Measurements from ENCODE around the gene F8A1. TPM values are rescaled to one million over a fixed set of nuclear protein-coding genes. Genes with fewer than 3 reads are reported as not detected.
"Not testable (repeated sequence)": the region's sequence is repeated elsewhere in the genome, so short reads cannot be mapped to it uniquely, and the experiment has no call there.

F8A1 gene
- 10 to 100 TPM; 13.9 to 17.0 TPM for polyA plus RNA-seq

DNA sequence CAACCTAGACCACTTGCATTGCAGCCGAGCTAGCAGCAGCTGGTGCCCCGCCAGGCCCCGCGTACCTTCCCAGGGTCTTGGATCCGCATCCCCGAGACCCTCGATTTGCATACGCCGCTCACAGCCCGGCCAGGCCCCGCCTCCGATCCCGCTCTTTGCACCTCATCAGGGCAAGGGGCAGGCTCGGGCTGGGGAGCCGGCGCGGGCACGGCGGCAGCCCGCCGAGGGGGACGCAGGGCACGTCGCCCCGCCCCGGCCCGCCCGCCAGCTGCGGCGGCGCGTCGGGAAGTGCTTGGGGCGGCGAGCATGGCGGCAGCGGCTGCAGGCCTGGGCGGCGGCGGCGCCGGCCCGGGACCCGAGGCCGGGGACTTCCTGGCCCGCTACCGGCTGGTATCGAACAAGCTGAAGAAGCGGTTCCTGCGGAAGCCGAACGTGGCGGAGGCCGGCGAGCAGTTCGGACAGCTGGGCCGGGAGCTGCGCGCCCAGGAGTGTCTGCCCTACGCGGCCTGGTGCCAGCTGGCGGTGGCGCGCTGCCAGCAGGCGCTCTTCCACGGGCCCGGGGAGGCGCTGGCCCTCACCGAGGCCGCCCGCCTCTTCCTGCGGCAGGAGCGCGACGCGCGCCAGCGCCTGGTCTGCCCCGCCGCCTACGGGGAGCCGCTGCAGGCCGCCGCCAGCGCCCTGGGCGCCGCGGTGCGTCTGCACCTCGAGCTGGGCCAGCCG lies at the start of gene F8A1:
Gene F8A1 (plus strand): TSS at position 287 of the 720 bp plus-strand sequence. CDS start 20 bp downstream, at position 307.
- H3K4me1 ChIP-seq (ENCODE audit: control insufficient read depth in 2 of 2, insufficient read depth in 2 of 2, low read length in 1 of 2); H3K9me3 ChIP-seq (ENCODE audit: control insufficient read depth in 2 of 2, insufficient read depth in 1 of 2, low read depth in 1 of 2, low read length in 1 of 2); H3K4me3 ChIP-seq (ENCODE audit: low read depth in 1 of 2, low read length in 2 of 2); H3K36me3 ChIP-seq (ENCODE audit: control insufficient read depth in 2 of 2, insufficient read depth in 2 of 2, low read length in 1 of 2); H3K27me3 ChIP-seq (ENCODE audit: control insufficient read depth in 1 of 2, insufficient read depth in 2 of 2, low read length in 2 of 2): not testable (repeated sequence)
- peak within 1 kb of the TSS in 1 of 2 donors; percentile 1 for H3K27ac ChIP-seq (ENCODE audit: low read depth in 2 of 2, low read length in 1 of 2)
- WGBS, 2 donors: 0% methylated on average over 5 to 16 of the region's 91 CpGs

DNA sequence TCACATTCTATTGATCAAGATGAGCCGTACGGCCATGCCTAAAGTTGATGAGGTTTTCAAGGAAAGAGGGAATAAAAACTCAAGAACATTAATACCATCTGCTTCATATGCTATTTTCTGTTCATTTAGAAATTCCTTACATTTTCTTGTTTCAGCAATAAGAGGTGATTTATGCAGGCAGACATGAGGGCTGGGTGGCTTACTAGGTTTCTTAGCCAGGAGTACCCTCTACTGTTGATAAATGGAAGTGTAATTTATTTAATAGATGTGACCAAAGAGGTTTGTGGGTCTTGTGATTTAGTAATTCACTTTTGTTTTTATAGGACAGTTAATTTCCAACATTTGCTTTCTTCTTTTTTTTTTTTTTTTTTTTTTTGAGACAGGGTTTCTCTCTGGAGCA lies 45.3 kb upstream of the F8A1 start:
- no peak overlapping the region for H3K27ac ChIP-seq (ENCODE audit: low read depth in 2 of 2, low read length in 1 of 2)
- H3K36me3 ChIP-seq (ENCODE audit: control insufficient read depth in 2 of 2, insufficient read depth in 2 of 2, low read length in 1 of 2): no peaks in the 10 kb centered on the region
- no peak overlapping the region for H3K4me3 ChIP-seq (ENCODE audit: low read depth in 1 of 2, low read length in 2 of 2)
- no peaks in the 10 kb centered on the region for H3K27me3 ChIP-seq (ENCODE audit: control insufficient read depth in 1 of 2, insufficient read depth in 2 of 2, low read length in 2 of 2)
- no peaks in the 10 kb centered on the region for H3K4me1 ChIP-seq (ENCODE audit: control insufficient read depth in 2 of 2, insufficient read depth in 2 of 2, low read length in 1 of 2)
- WGBS, 2 donors: 87 to 88% methylated on average over 2 of the region's 2 CpGs
- no peaks in the 10 kb centered on the region for H3K9me3 ChIP-seq (ENCODE audit: control insufficient read depth in 2 of 2, insufficient read depth in 1 of 2, low read depth in 1 of 2, low read length in 1 of 2)

DNA sequence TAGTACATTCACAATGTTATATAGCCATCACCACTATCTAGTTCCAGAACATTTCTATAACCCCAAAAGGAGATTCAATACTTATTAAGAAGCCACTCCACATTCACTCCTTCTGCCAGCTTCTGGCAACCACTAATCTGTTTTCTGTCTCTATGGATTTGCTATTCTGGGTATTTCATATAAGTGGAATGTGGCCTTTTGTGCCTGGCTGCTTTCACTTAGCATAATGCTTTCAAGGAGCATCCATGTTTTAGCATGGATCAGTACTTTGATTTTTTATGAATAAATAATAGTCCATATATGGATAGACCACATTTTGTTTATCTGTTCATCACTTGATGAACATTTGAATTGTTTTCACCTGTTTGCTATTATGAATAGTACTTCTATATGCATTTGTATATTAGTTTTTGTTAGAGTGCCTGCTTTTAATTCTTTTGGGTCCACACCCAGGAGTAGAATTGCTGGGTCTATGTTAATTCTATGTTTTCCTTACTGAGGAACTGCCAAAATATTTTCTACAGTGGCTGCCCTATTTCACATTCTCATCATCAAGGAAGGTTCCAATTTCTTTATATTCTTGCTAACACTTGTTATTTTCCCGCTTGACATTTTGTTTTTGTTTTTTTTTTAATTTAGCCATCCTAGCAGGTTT lies 35.1 kb upstream of the F8A1 start:
- H3K27ac ChIP-seq (ENCODE audit: low read depth in 2 of 2, low read length in 1 of 2): no peak overlapping the region
- no peak overlapping the region for H3K4me3 ChIP-seq (ENCODE audit: low read depth in 1 of 2, low read length in 2 of 2)
- WGBS, 2 donors: 71 to 91% methylated on average over 1 of the region's 1 CpG
- no peaks in the 10 kb centered on the region for H3K27me3 ChIP-seq (ENCODE audit: control insufficient read depth in 1 of 2, insufficient read depth in 2 of 2, low read length in 2 of 2)
- no peaks in the 10 kb centered on the region for H3K36me3 ChIP-seq (ENCODE audit: control insufficient read depth in 2 of 2, insufficient read depth in 2 of 2, low read length in 1 of 2)
- H3K4me1 ChIP-seq (ENCODE audit: control insufficient read depth in 2 of 2, insufficient read depth in 2 of 2, low read length in 1 of 2): no peaks in the 10 kb centered on the region
- H3K9me3 ChIP-seq (ENCODE audit: control insufficient read depth in 2 of 2, insufficient read depth in 1 of 2, low read depth in 1 of 2, low read length in 1 of 2): no peaks in the 10 kb centered on the region

DNA sequence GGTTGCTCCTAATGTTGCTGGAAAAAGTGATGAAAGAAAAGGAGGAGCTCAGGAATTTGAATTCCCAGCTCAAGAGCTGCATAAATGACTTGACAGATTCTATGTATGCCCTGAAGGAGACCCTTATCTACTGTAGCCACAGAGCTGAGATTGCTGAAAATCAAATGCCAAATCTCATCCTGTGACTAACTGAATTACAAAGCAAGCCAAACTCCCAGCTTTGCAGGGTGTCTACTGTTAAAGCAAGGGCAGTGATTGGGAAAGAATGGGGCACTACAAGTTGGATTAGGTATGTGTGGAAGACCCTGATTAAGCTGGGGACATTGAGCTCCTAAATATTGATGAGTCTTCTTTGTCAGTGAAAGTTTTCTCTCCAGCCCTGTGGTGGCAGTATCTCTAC lies 30.9 kb upstream of the F8A1 start:
- Histone ChIP-seq H3K27ac (ENCODE audit: low read depth in 2 of 2, low read length in 1 of 2) (no peak overlapping the region), H3K27me3 (ENCODE audit: control insufficient read depth in 1 of 2, insufficient read depth in 2 of 2, low read length in 2 of 2) (no peaks in the 10 kb centered on the region), H3K4me1 (ENCODE audit: control insufficient read depth in 2 of 2, insufficient read depth in 2 of 2, low read length in 1 of 2) (no peaks in the 10 kb centered on the region), H3K9me3 (ENCODE audit: control insufficient read depth in 2 of 2, insufficient read depth in 1 of 2, low read depth in 1 of 2, low read length in 1 of 2) (no peaks in the 10 kb centered on the region), H3K4me3 (ENCODE audit: low read depth in 1 of 2, low read length in 2 of 2) (no peak overlapping the region), H3K36me3 (ENCODE audit: control insufficient read depth in 2 of 2, insufficient read depth in 2 of 2, low read length in 1 of 2) (no peaks in the 10 kb centered on the region)

DNA sequence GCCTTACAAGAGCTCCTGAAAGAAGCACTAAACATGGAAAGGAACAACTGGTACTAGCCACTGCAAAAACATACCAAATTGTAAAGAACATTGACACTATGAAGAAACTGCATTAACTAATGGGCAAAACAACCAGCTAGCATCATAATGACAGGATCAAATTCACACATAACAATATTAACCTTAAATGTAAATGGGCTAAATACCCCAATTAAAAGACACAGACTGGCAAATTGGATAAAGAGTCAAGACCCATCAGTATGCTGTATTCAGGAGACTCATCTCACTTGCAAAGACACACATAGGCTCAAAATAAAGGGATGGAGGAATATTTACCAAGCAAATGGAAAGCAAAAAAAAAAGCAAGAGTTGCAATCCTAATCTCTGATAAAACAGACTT lies 17.6 kb upstream of the F8A1 start:
- not testable (repeated sequence) for H3K9me3 ChIP-seq (ENCODE audit: control insufficient read depth in 2 of 2, insufficient read depth in 1 of 2, low read depth in 1 of 2, low read length in 1 of 2); H3K27ac ChIP-seq (ENCODE audit: low read depth in 2 of 2, low read length in 1 of 2); H3K27me3 ChIP-seq (ENCODE audit: control insufficient read depth in 1 of 2, insufficient read depth in 2 of 2, low read length in 2 of 2)

DNA sequence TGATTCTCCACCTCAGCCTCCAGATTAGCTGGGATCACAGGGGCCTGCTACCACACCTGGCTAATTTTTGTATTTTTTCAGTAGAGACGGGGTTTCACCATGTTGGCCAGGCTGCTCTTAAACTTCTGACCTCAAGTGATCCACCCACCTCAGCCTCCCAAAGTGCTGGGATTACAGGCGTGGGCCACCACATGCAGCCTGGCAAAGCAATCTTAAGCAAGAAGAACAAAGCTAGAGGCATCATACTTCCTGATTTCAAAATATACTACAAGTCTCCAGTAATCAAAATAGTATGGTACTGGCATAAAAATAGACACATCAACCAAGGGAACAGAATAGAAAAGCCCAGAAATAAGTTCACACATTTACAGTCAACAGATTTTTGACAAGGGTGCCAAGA lies 12.8 kb upstream of the F8A1 start:
- no peak overlapping the region for H3K27ac ChIP-seq (ENCODE audit: low read depth in 2 of 2, low read length in 1 of 2)
- H3K4me1 ChIP-seq (ENCODE audit: control insufficient read depth in 2 of 2, insufficient read depth in 2 of 2, low read length in 1 of 2): no peaks in the 10 kb centered on the region
- WGBS, 2 donors: 76 to 85% methylated on average over 2 of the region's 2 CpGs
- no peak overlapping the region for H3K4me3 ChIP-seq (ENCODE audit: low read depth in 1 of 2, low read length in 2 of 2)
- no peaks in the 10 kb centered on the region for H3K27me3 ChIP-seq (ENCODE audit: control insufficient read depth in 1 of 2, insufficient read depth in 2 of 2, low read length in 2 of 2)
- no peaks in the 10 kb centered on the region for H3K36me3 ChIP-seq (ENCODE audit: control insufficient read depth in 2 of 2, insufficient read depth in 2 of 2, low read length in 1 of 2)
- H3K9me3 ChIP-seq (ENCODE audit: control insufficient read depth in 2 of 2, insufficient read depth in 1 of 2, low read depth in 1 of 2, low read length in 1 of 2): no peaks in the 10 kb centered on the region

More for the DNA sequence above, 17.6 kb upstream of the F8A1 start:
- H3K4me3 ChIP-seq (ENCODE audit: low read depth in 1 of 2, low read length in 2 of 2); H3K36me3 ChIP-seq (ENCODE audit: control insufficient read depth in 2 of 2, insufficient read depth in 2 of 2, low read length in 1 of 2); H3K4me1 ChIP-seq (ENCODE audit: control insufficient read depth in 2 of 2, insufficient read depth in 2 of 2, low read length in 1 of 2): not testable (repeated sequence)

DNA sequence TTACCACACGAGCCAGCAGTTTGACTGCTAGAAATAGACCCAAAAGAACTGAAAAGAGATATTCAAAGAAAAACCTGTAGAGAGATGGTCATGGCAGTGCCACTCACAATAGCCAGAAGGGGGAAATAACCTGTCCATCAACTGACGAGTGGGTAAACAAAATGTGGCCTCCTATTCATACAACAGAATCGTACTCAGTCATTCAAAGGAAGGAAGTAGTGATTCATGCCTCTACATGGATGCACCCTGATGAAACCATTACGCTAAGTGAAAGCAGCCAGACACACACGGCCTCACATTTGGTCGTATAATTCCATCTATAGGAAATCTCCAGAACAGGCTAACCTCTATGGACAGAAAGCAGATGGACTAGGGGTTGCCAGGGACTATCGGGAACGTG lies 2.1 kb upstream of the F8A1 start:
- not testable (repeated sequence) for H3K27me3 ChIP-seq (ENCODE audit: control insufficient read depth in 1 of 2, insufficient read depth in 2 of 2, low read length in 2 of 2); H3K36me3 ChIP-seq (ENCODE audit: control insufficient read depth in 2 of 2, insufficient read depth in 2 of 2, low read length in 1 of 2); H3K4me1 ChIP-seq (ENCODE audit: control insufficient read depth in 2 of 2, insufficient read depth in 2 of 2, low read length in 1 of 2); H3K9me3 ChIP-seq (ENCODE audit: control insufficient read depth in 2 of 2, insufficient read depth in 1 of 2, low read depth in 1 of 2, low read length in 1 of 2); H3K4me3 ChIP-seq (ENCODE audit: low read depth in 1 of 2, low read length in 2 of 2); H3K27ac ChIP-seq (ENCODE audit: low read depth in 2 of 2, low read length in 1 of 2)
- WGBS, 2 donors: no CpG with 5 or more reads among the region's 8 CpGs

DNA sequence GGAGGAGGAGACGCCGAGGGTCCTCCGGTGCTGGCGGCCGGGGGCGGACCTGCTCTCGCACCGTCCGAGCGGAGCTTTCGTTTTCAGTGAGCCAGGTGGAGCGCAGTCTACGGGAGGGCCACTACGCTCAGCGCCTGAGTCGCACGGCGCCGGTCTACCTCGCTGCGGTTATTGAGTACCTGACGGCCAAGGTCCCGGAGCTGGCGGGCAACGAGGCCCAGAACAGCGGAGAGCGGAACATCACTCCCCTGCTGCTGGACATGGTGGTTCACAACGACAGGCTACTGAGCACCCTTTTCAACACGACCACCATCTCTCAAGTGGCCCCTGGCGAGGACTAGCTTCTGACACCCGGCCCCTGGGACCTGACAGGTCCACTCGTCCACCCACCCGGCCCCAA lies 1.1 kb upstream of the F8A1 start:
- not testable (repeated sequence) for H3K36me3 ChIP-seq (ENCODE audit: control insufficient read depth in 2 of 2, insufficient read depth in 2 of 2, low read length in 1 of 2); H3K27me3 ChIP-seq (ENCODE audit: control insufficient read depth in 1 of 2, insufficient read depth in 2 of 2, low read length in 2 of 2); H3K27ac ChIP-seq (ENCODE audit: low read depth in 2 of 2, low read length in 1 of 2); H3K4me3 ChIP-seq (ENCODE audit: low read depth in 1 of 2, low read length in 2 of 2); H3K4me1 ChIP-seq (ENCODE audit: control insufficient read depth in 2 of 2, insufficient read depth in 2 of 2, low read length in 1 of 2); H3K9me3 ChIP-seq (ENCODE audit: control insufficient read depth in 2 of 2, insufficient read depth in 1 of 2, low read depth in 1 of 2, low read length in 1 of 2)
- WGBS, 2 donors: 97 to 98% methylated on average over 7 to 13 of the region's 33 CpGs

DNA sequence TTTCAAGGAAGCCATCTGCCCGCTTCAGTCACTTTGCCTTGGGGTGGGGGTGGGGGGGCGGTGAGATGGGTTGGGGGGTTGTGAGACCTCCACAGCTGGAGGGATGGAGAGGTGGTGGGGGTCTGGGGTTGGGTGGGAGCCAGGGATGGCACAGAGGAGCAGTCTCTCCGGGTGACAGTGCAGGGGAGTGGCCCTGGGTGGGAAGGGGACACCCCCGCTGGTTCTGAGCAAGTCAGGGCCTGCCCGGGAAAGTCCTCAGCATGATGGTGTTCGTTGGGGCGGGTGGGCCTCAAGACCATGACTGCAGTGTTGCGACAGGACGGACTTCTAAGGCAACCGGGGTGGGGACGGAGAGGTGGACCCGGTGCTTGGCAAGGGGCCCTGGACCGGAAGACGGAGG lies 606 bp upstream of the F8A1 start:
- not testable (repeated sequence) for H3K9me3 ChIP-seq (ENCODE audit: control insufficient read depth in 2 of 2, insufficient read depth in 1 of 2, low read depth in 1 of 2, low read length in 1 of 2); H3K27ac ChIP-seq (ENCODE audit: low read depth in 2 of 2, low read length in 1 of 2)
- 27 to 73% methylated on average over 2 to 5 of the region's 14 CpGs for WGBS, 2 donors

DNA sequence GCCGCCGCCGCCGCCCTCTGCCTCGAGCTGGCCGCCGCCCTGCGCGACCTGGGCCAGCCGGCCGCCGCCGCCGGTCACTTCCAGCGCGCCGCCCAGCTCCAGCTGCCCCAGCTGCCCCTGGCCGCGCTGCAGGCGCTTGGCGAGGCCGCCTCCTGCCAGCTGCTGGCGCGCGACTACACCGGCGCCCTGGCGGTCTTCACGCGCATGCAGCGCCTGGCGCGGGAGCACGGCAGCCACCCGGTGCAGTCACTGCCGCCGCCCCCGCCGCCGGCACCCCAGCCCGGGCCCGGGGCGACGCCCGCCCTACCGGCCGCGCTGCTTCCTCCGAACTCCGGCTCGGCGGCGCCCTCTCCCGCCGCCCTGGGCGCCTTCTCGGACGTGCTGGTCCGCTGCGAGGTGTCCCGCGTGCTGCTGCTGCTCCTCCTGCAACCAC lies 650 bp downstream of the F8A1 start:
- no CpG with 5 or more reads among the region's 62 CpGs for whole genome bisulfite sequencing, 2 donors
- not testable (repeated sequence) for H3K27ac ChIP-seq (ENCODE audit: low read depth in 2 of 2, low read length in 1 of 2); H3K9me3 ChIP-seq (ENCODE audit: control insufficient read depth in 2 of 2, insufficient read depth in 1 of 2, low read depth in 1 of 2, low read length in 1 of 2)

More for the DNA sequence above, 606 bp upstream of the F8A1 start:
- H3K4me1 ChIP-seq (ENCODE audit: control insufficient read depth in 2 of 2, insufficient read depth in 2 of 2, low read length in 1 of 2); H3K36me3 ChIP-seq (ENCODE audit: control insufficient read depth in 2 of 2, insufficient read depth in 2 of 2, low read length in 1 of 2); H3K27me3 ChIP-seq (ENCODE audit: control insufficient read depth in 1 of 2, insufficient read depth in 2 of 2, low read length in 2 of 2); H3K4me3 ChIP-seq (ENCODE audit: low read depth in 1 of 2, low read length in 2 of 2): not testable (repeated sequence)

More for the DNA sequence above, 650 bp downstream of the F8A1 start:
- H3K27me3 ChIP-seq (ENCODE audit: control insufficient read depth in 1 of 2, insufficient read depth in 2 of 2, low read length in 2 of 2); H3K36me3 ChIP-seq (ENCODE audit: control insufficient read depth in 2 of 2, insufficient read depth in 2 of 2, low read length in 1 of 2); H3K4me1 ChIP-seq (ENCODE audit: control insufficient read depth in 2 of 2, insufficient read depth in 2 of 2, low read length in 1 of 2); H3K4me3 ChIP-seq (ENCODE audit: low read depth in 1 of 2, low read length in 2 of 2): not testable (repeated sequence)

Measured in esophagus (tissue), 2 donors.